ENCODE data around the gene TPPP2.
A peak's percentile ranks its signal among the peaks of the same experiment; 100 is the strongest.

The TPPP2 gene

GRCh38 chr14:21036751-21037150 is 6.7 kb downstream of the TPPP2 start:
- TF ChIP-seq CTCF (IDR thresholded peaks at IDR 0.05), result no peak
- Histone ChIP-seq H3K36me3 (ENCODE audit: control insufficient read depth, insufficient read depth, low read length) (no peaks in the 10 kb centered on the region), H3K4me1 (peaks cover 43% of the 10 kb centered on the region), H3K79me2 (no peaks in the 10 kb centered on the region), H3K4me2 (ENCODE audit: low read length) (no peak overlapping the region), H3K27ac (no peak overlapping the region), H3K9me3 (ENCODE audit: control insufficient read depth, low read length) (no peaks in the 10 kb centered on the region), H2AFZ (no peak overlapping the region), H3K4me3 (ENCODE audit: low read depth, low read length) (no peak overlapping the region), H3K27me3 (ENCODE audit: control insufficient read depth, insufficient read depth, low read length) (no peaks in the 10 kb centered on the region), H3K9ac (no peak overlapping the region)

- no peak overlapping the region for H3K27ac ChIP-seq
- H3K79me2 ChIP-seq, result no peaks in the 10 kb centered on the region
- no peak for TF ChIP-seq CTCF (IDR thresholded peaks at IDR 0.05)
- H2AFZ ChIP-seq, result no peak overlapping the region
- H3K9ac ChIP-seq, result no peak overlapping the region
- peaks cover 47% of the 10 kb centered on the region for H3K4me1 ChIP-seq
- H3K4me2 ChIP-seq (ENCODE audit: low read length), result no peak overlapping the region
- H3K9me3 ChIP-seq (ENCODE audit: control insufficient read depth, low read length), result no peaks in the 10 kb centered on the region
- no peak overlapping the region for H3K4me3 ChIP-seq (ENCODE audit: low read depth, low read length)
- no peaks in the 10 kb centered on the region for H3K36me3 ChIP-seq (ENCODE audit: control insufficient read depth, insufficient read depth, low read length)
- H3K27me3 ChIP-seq (ENCODE audit: control insufficient read depth, insufficient read depth, low read length), result no peaks in the 10 kb centered on the region
Measured at GRCh38 chr14:21037156-21037555, 7.1 kb downstream of the TPPP2 start.

GRCh38 chr14:21038441-21039422 is 8.7 kb downstream of the TPPP2 start:
- H2AFZ ChIP-seq, result peak overlapping the region; percentile 61
- H3K4me2 ChIP-seq (ENCODE audit: low read length), result peak overlapping the region; percentile 32
- H3K9me3 ChIP-seq (ENCODE audit: control insufficient read depth, low read length), result no peaks in the 10 kb centered on the region
- H3K4me1 ChIP-seq, result peaks cover 63% of the 10 kb centered on the region
- no peaks in the 10 kb centered on the region for H3K36me3 ChIP-seq (ENCODE audit: control insufficient read depth, insufficient read depth, low read length)
- H3K4me3 ChIP-seq (ENCODE audit: low read depth, low read length), result no peak overlapping the region
- no peak for TF ChIP-seq CTCF (IDR thresholded peaks at IDR 0.05)
- H3K79me2 ChIP-seq, result no peaks in the 10 kb centered on the region
- no peak overlapping the region for H3K9ac ChIP-seq
- H3K27ac ChIP-seq, result peak overlapping the region; percentile 87
- no peaks in the 10 kb centered on the region for H3K27me3 ChIP-seq (ENCODE audit: control insufficient read depth, insufficient read depth, low read length)

GRCh38 chr14:21039585-21040369 is 9.8 kb downstream of the TPPP2 start:
- Histone ChIP-seq H3K9me3 (ENCODE audit: control insufficient read depth, low read length) (no peaks in the 10 kb centered on the region), H3K36me3 (ENCODE audit: control insufficient read depth, insufficient read depth, low read length) (no peaks in the 10 kb centered on the region), H3K9ac (no peak overlapping the region), H2AFZ (peak overlapping the region; percentile 61), H3K4me3 (ENCODE audit: low read depth, low read length) (no peak overlapping the region), H3K27ac (peak overlapping the region; percentile 87), H3K4me2 (ENCODE audit: low read length) (peak overlapping the region; percentile 32), H3K4me1 (peaks cover 66% of the 10 kb centered on the region), H3K79me2 (no peaks in the 10 kb centered on the region), H3K27me3 (ENCODE audit: control insufficient read depth, insufficient read depth, low read length) (no peaks in the 10 kb centered on the region)
- TF ChIP-seq CTCF (IDR thresholded peaks at IDR 0.05), result peak; percentile 79

All from parathyroid adenoma (tissue), 2 donors.